NCI-H1436 treated with DMSO at 0.1 percent for 48 hours (cell line): ENCODE data around the gene IQGAP1.

Experiments
- DNase-seq: peaks from one replicate; lab custom pipeline; 2025; lab: John Stamatoyannopoulos, UW

The IQGAP1 gene

GRCh38 chr15:90367576-90367975, 20.5 kb upstream of the IQGAP1 start:
- no peak for DNase-seq

- DNase-seq, result no peak
Observed at GRCh38 chr15:90375071-90375470, 13.0 kb upstream of the IQGAP1 start.

GRCh38 chr15:90376789-90377188, 11.3 kb upstream of the IQGAP1 start:
- no peak for DNase-seq

- no peak for DNase-seq
Observed at GRCh38 chr15:90379263-90379662, 8.8 kb upstream of the IQGAP1 start.

- no peak for DNase-seq
Observed at GRCh38 chr15:90381515-90381914, 6.5 kb upstream of the IQGAP1 start.

- DNase-seq, result no peak
Observed at GRCh38 chr15:90382320-90382719, 5.7 kb upstream of the IQGAP1 start.

- DNase-seq, result no peak
Observed at GRCh38 chr15:90386221-90386620, 1.8 kb upstream of the IQGAP1 start.

- no peak for DNase-seq
Observed at GRCh38 chr15:90388462-90389380, 679 bp downstream of the IQGAP1 start.

GRCh38 chr15:90389513-90389912, 1.5 kb downstream of the IQGAP1 start:
- DNase-seq, result no peak

GRCh38 chr15:90393040-90393439, 5.0 kb downstream of the IQGAP1 start:
- DNase-seq, result no peak

- DNase-seq, result no peak
Observed at GRCh38 chr15:90394074-90394473, 6.0 kb downstream of the IQGAP1 start.

GRCh38 chr15:90394748-90395442, 6.9 kb downstream of the IQGAP1 start:
- DNase-seq, result no peak

GRCh38 chr15:90396321-90396720, 8.3 kb downstream of the IQGAP1 start:
- DNase-seq, result no peak

GRCh38 chr15:90400005-90400758, 12.1 kb downstream of the IQGAP1 start:
- no peak for DNase-seq

- peak; percentile 75 for DNase-seq
Observed at GRCh38 chr15:90400759-90401314, 12.8 kb downstream of the IQGAP1 start.

- no peak for DNase-seq
Observed at GRCh38 chr15:90401495-90401894, 13.5 kb downstream of the IQGAP1 start.

- no peak for DNase-seq
Observed at GRCh38 chr15:90402223-90402622, 14.2 kb downstream of the IQGAP1 start.

- DNase-seq, result no peak
Observed at GRCh38 chr15:90402767-90403166, 14.7 kb downstream of the IQGAP1 start.

GRCh38 chr15:90405055-90405607, 17.1 kb downstream of the IQGAP1 start:
- no peak for DNase-seq

- DNase-seq, result no peak
Observed at GRCh38 chr15:90407336-90407735, 19.3 kb downstream of the IQGAP1 start.

GRCh38 chr15:90407871-90408317, 19.9 kb downstream of the IQGAP1 start:
- no peak for DNase-seq

GRCh38 chr15:90408657-90409056, 20.6 kb downstream of the IQGAP1 start:
- no peak for DNase-seq
